GM15510 (cell line): ENCODE measurements around the gene HLA-DQA1.

Experiments used
- POLR2A ChIP-seq: IDR thresholded peaks from 3 replicates; pipeline ENCODE4 v1.6.1; 2011; ENCODE audit warnings: borderline replicate concordance; ENCODE audit not compliant: insufficient read length; ENCODE audit errors: extremely low read depth

Gene HLA-DQA1

DNA sequence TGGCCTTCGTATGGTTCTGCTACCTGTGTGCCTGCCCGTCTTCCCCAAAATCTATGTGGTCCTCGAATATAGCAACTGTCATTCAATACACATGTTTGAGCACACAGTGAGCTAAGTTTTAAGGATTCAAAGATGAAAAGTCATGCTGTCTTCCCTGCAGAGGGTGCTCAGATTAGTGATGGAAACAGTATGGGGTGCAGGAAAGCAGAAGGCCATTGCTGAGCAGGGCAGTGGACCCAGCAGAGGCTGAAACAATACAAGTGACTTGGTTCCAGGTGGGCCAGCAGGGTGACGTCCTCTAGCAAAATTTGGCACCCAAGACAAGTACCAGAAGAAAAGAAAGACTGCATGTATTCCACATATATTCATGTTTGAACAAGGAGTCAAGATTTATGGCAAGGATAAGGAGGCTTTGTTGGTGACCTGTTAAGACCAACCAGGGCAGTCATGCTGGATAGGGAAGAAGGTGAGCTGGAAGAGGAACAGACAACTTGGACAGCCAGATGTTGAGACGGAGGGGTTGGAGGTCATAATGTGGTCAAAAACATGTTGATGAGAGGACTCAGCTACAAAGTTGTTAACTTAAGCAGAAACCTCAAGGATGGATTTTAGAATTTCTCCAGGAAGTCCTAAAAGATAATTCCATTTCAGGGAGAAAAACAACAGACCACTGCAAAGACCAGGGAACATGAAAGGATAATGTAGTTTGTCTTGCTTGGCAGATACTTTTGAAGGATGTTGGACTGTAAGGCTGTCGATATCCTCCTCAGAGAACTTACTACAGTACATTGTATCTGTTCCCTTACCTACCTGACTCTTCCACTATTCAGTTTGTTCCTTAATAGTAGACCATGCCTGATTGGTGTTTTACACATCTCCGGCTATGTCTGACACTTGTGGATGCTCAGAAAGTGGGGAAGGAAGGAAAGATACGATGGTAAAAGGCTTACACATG, 2.5 kb downstream of the HLA-DQA1 start:
- TF ChIP-seq POLR2A = no peak

DNA sequence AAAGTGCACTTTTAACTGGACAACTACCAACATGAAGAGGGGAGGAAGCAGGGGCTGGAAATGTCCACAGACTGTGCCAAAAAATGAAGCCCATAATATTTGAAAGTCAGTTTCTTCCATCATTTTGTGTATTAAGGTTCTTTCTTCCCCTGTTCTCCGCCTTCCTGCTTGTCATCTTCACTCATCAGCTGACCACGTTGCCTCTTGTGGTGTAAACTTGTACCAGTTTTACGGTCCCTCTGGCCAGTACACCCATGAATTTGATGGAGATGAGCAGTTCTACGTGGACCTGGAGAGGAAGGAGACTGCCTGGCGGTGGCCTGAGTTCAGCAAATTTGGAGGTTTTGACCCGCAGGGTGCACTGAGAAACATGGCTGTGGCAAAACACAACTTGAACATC, 3.9 kb downstream of the HLA-DQA1 start:
- TF ChIP-seq POLR2A = no peak

DNA sequence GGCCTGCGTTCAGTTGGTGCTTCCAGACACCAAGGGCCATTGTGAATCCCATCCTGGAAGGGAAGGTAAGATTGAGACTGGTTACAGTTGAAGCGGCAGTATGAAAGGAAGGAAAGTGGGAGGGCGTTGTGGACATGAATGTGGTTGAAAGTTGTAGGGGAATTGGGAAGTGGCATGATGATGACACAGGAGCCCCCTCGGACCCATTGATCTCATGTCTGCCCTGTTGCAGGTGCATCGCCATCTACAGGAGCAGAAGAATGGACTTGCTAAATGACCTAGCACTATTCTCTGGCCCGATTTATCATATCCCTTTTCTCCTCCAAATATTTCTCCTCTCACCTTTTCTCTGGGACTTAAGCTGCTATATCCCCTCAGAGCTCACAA, 5.5 kb downstream of the HLA-DQA1 start:
- no peak for TF ChIP-seq POLR2A

DNA sequence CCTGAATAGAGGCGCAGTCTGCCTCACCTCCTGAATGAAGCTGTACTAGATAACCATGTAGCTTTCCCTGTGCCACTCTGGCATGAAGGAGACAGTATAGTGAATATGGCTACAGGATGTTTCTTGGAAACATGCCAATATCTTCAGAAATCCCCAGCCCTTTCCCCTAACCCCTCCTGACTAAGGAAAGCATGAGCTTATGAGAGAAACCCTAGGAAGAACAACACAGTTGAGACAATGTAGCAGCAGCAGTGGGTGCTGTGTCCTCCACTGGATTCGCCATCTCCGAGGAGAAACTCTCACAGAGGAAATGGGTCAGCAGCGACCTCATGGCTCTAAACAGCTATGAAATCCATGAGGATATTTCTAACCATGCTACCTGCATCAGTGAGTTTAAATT, 6.7 kb downstream of the HLA-DQA1 start:
- TF ChIP-seq POLR2A = no peak

DNA sequence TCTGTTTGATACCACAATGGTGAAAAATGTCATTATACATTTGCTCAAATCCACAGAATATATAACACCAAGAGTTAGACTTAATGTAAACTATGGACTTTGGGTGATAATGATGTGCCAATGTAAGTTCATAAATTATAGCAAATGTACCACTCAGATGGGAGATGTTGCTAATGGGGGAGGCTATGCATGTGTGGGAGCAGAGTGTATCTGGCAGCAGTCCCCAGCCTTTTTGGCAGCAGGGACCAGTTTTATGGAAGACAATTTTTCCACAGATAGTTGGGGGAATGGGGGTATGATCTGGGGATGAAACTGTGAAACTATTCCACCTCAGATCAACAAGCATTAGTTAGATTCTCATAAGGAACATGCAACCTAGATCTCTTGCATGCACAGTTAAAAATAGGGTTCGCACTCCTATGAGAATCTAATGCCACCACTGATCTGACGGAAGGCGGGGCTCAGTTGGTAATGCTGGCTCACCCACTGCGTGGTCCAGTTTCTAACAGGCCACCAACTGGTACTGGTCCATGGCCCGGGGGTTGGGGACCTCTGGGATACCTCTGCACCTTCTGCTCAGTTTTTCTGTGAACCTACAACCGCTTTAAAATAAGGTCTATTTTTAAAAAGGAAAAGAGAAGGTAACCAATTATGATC, 8.0 kb downstream of the HLA-DQA1 start:
- no peak for TF ChIP-seq POLR2A

DNA sequence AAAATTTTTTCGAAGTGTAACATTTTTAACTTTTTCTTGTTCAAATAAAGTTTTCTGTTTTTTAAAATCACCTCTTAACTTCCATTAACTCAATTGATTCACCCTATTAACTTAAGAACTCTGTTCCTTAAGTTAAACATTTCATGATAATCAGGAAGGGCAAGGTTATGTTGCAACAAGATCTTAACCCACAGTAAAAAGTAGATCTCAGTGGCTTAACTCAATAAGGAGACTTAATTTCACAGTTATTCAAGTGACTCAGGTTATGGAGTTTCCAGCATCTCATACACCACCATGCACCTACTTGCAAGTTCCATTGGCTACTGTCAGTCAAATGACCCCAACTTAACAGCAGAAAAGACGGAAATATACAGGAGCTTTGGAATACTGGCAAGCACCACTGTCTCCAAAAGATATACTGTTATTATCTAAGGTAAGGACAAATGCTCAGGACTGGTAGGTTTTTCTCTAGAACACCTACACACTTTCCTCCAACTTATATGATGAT, 18.1 kb downstream of the HLA-DQA1 start:
- TF ChIP-seq POLR2A = no peak

DNA sequence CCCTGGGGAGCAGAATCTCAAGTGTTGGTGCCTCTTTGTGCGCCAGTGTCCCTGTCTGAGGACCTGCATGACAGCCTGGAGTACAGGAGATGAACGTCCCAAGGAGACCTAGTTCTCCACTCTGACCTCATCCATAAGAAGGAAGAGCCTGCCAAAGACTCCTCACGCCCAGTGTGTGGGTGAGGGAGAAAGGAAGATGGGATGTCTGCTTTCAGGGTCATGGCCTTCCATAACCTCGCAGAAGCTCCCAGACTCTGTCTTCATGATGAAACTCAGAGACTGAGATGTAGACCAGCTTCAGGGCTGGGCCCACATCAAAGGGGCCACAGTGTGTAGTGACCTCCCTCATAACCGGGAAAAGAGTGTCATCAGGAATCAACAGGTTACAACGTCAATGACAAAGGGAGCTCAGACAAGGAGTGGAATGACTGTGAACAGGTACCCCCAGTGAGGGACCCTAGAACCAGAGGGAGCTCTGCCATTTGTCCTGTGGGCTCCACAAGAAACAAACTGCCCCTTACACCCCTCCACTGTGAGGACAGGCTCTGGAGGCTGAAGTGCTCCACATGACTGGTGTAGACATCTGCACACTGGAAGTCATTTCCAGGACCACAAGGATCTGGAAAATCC, 21.2 kb downstream of the HLA-DQA1 start:
- peak; percentile 34 for TF ChIP-seq POLR2A

DNA sequence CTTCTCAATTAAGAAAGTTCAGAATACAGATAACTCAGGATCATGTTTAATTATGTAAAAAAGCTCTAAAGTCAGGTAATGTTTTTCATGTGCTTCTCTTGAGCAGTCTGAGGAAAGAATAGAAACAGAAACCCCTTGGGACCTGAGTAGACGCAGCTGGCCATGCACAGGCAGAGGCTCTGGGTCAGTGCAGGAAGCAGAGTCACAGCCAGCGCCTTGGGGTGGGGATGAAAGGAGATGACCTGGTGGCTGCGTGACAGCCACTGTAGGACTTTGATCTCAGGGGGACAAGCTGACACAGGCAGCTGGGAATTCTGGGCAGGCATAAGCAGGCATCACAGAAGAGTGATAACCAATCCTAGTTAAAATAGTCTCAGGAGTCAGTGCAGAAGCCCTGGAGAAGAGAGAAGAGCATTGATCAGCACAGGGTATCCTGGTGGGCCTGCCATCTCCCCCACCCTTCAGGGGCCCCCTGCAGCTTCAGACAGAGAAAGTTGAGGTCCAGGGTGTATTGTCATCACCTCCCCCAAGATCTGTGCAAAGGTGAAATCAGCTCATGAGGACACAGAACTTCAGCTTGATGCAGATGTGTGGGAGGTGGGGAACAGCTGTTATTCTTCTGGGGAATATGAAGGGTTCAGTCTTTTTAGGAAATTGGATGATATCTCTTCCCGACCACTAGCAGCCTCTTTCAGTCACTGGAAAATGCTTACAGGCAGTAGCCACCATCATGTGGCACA, 22.8 kb downstream of the HLA-DQA1 start:
- no peak for TF ChIP-seq POLR2A

DNA sequence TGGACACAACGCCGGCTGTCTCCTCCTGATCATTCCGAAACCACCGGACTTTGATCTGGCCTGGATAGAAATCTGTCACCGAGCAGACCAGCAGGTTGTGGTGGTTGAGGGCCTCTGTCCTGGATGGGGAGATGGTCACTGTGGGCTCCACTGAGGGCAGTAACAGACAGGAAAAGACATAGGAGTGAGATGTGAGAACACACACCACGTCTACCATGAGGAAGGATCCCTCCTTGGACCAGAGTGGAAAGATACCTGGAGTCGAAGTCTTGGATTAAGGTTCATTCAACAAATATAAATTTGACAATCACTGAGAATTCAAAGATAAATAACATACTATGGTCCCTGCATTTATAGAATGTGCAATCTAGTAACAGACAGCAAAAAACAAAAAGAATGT, 24.9 kb downstream of the HLA-DQA1 start:
- TF ChIP-seq POLR2A = no peak

DNA sequence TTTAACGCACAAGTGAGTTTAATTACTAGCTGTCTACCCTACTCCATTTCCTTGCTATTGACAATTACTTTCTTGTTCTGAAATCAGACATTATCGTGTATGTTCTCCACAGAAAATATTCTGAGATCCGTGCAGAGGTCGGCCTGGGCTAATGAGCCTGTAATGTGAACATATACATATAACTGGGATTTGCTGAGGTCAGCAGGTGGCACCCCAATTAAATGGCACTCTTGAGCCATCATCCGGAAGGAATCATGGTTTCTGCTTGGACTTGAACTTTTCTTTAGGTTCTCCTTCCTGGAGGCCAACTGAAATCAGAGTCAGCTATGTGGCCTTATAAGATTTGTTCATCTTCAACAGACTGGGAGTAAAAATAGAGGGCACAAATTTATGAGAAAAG, 25.6 kb downstream of the HLA-DQA1 start:
- no peak for TF ChIP-seq POLR2A

DNA sequence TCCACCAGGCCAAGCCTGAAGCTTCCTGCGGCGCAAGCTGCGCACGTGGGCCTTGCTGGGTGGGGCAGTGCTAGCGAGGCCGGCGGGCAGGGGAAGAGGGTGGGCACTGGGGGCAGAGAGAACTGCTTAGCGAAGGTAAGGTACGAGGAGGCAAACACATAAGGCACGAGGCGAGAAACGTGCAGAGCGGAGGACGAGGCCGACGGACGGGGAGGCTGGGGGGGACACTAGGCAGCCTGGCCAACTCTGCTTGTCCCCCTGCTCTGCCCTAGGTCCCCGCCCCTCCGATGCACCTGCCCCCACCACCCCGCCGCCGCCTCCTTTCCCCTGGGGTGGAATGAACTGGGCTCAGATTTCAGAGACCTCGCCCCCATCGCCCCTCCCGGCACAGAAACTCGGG, 27.1 kb downstream of the HLA-DQA1 start:
- TF ChIP-seq POLR2A = no peak

DNA sequence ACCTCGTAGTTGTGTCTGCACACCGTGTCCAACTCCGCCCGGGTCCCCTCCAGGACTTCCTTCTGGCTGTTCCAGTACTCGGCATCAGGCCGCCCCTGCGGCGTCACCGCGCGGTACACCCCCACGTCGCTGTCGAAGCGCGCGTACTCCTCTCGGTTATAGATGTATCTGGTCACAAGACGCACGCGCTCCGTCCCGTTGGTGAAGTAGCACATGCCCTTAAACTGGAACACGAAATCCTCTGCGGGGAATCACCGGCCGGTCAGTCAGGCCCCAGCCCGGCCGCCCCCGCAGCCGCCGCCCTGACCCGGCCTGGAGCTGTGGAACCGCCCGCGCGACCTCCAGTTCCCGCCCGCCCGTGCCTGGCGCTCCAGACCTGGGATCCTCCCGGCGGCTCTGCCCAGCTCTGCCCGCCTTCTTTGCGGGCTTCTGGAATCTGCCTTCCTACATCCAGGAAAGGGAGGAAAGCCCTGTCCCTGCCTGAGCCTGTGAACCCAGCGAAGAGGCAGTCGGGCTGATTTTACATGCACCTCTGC, 27.7 kb downstream of the HLA-DQA1 start:
- TF ChIP-seq POLR2A = no peak

DNA sequence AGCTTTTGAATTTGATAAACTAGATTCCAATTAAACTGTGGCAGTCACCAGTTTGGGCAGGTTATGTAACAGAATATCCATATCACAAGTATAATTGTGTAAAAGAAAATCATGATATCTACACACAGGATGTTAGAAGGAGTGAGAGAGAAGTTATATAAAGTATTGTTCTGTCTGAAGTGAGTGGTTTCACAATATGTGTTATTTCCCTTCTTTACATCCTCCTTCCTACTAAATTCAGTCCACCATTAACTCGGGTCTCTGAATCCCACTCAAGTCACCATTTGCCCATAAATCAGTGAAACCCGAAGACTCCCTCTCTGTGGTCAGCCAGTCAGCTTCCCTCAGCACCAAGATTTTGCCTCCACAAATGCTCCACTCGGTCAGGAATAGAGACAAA, 28.5 kb downstream of the HLA-DQA1 start:
- no peak for TF ChIP-seq POLR2A
